Chondrocyte (in vitro differentiated cells): ENCODE measurements around the gene TMEM120A. TPM values are rescaled to one million over a fixed set of nuclear protein-coding genes. Genes with fewer than 3 reads are reported as not detected.
"Not testable (repeated sequence)": the region's sequence is repeated elsewhere in the genome, so short reads cannot be mapped to it uniquely, and the experiment has no call there.

Source experiments
- DNase-seq: peaks from one replicate; pipeline ENCODE4 v3.0.0; 2021; ENCODE audit warnings: mixed read lengths, low spot score
- H3K27ac Mint-ChIP-seq: one replicate; pipeline ENCODE4 v1.8.0; 2021; ENCODE audit warnings: mild to moderate bottlenecking, moderate library complexity, mixed read lengths; ENCODE audit not compliant: unreplicated experiment
- H3K27me3 Mint-ChIP-seq: 2 replicates; pipeline ENCODE4 v1.8.0; 2021; ENCODE audit warnings: low read depth, mixed read lengths
- H3K36me3 Mint-ChIP-seq: 2 replicates; pipeline ENCODE4 v1.8.0; 2021; ENCODE audit warnings: low read depth, mixed read lengths
- H3K4me1 Mint-ChIP-seq: 2 replicates; pipeline ENCODE4 v1.8.0; 2021; ENCODE audit warnings: low read depth, mild to moderate bottlenecking, mixed read lengths
- H3K4me3 Mint-ChIP-seq: one replicate; pipeline ENCODE4 v1.8.0; 2021; ENCODE audit warnings: mild to moderate bottlenecking, moderate library complexity, mixed read lengths; ENCODE audit not compliant: unreplicated experiment
- H3K9me3 Mint-ChIP-seq: 2 replicates; pipeline ENCODE4 v1.8.0; 2021; ENCODE audit warnings: low read depth, mixed read lengths
- total RNA-seq: library from RNA; stranded (reverse); gene quantifications from 3 replicates; pipeline ENCODE4 v1.2.1, GENCODE V29; 2021
- TF ChIP-seq, protein P1 (sequence below): fragments of 200-600 bp; sonication (generic); IDR thresholded peaks from 2 replicates; pipeline ENCODE4 v1.5.0; 2021; ENCODE audit warnings: antibody characterized with exemption, mild to moderate bottlenecking, moderate library complexity

TMEM120A gene
- total RNA-seq, 1 donor from 2014 or later = 30.6 TPM

DNA sequence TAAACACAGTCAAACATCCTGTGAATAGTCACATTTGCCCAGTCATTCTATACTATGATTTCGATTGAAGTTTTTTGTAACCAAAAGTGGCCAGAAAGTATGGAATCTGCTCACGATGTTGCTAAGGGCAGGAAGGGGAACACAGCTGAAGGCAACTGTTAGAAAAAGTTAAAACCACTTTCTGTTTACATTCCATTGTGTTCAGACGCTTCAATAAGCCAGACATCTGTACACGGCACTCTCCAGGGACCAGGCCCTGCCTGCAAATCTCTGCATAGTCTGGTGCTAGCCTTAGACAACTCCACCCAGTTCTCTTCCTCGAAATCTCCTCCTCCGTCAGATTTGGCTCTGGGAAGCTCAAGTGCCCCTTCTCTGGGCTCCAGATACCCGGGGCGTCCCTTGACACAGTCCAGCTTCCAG is 17.1 kb upstream of the TMEM120A start:
- DNase-seq = no peak
- Mint-ChIP-seq H3K4me1 (peaks cover 27% of the 10 kb centered on the region), H3K27ac (peak overlapping the region; percentile 97), H3K27me3 (no peaks in the 10 kb centered on the region), H3K36me3 (peaks cover 7% of the 10 kb centered on the region), H3K9me3 (no peaks in the 10 kb centered on the region), H3K4me3 (peak overlapping the region; percentile 29)
- TF ChIP-seq, protein P1, sequence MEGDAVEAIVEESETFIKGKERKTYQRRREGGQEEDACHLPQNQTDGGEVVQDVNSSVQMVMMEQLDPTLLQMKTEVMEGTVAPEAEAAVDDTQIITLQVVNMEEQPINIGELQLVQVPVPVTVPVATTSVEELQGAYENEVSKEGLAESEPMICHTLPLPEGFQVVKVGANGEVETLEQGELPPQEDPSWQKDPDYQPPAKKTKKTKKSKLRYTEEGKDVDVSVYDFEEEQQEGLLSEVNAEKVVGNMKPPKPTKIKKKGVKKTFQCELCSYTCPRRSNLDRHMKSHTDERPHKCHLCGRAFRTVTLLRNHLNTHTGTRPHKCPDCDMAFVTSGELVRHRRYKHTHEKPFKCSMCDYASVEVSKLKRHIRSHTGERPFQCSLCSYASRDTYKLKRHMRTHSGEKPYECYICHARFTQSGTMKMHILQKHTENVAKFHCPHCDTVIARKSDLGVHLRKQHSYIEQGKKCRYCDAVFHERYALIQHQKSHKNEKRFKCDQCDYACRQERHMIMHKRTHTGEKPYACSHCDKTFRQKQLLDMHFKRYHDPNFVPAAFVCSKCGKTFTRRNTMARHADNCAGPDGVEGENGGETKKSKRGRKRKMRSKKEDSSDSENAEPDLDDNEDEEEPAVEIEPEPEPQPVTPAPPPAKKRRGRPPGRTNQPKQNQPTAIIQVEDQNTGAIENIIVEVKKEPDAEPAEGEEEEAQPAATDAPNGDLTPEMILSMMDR = peak; percentile 34

DNA sequence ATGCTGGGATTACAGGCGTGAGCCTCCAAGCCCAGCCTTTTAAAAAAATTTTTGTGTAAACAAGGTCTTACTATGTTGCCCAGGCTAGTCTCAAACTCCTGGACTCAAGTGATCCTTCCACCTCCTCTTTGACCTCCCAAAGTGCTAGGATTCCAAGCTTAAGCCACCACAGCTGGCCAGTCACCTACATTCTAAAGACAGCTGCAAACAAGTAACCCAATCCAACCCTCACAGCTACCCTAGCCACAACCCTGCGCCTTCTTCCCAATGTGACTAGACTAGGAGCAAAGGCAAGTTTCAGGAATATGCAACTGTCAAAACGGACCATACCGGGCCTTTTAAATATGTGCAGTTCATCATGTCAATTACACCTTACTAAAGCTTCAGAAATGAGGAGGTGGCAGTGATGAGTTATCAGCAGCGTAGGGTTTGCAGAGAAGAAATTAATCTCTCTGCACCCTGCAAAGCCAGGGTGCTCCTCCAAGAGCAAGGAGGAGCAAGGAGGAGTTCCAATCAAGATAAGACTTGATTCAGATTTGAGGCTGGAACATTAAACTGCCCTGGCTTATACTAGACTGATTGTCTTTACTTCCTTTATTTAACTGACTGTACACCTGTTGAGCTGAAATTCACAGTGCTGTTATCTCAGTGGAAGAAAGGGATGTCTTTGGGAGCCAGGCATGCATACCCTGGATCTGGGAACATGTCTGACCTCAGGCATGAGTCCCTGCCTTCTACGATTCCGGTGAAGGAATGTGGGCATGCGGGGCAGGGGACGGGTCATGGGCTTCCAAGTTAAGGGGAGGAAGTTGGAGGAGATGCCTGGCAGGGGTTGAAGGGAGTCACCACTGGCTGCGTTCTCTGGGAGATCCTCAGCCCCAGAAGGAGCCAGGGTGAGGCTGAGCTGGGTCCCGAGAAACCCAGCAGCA is 15.5 kb upstream of the TMEM120A start:
- no peak overlapping the region for H3K4me3 Mint-ChIP-seq
- H3K27me3 Mint-ChIP-seq = no peaks in the 10 kb centered on the region
- no peaks in the 10 kb centered on the region for H3K9me3 Mint-ChIP-seq
- DNase-seq = no peak
- H3K36me3 Mint-ChIP-seq = peaks cover 10% of the 10 kb centered on the region
- peaks cover 25% of the 10 kb centered on the region for H3K4me1 Mint-ChIP-seq
- TF ChIP-seq, protein P1 = no peak
- H3K27ac Mint-ChIP-seq = peak overlapping the region; percentile 57

DNA sequence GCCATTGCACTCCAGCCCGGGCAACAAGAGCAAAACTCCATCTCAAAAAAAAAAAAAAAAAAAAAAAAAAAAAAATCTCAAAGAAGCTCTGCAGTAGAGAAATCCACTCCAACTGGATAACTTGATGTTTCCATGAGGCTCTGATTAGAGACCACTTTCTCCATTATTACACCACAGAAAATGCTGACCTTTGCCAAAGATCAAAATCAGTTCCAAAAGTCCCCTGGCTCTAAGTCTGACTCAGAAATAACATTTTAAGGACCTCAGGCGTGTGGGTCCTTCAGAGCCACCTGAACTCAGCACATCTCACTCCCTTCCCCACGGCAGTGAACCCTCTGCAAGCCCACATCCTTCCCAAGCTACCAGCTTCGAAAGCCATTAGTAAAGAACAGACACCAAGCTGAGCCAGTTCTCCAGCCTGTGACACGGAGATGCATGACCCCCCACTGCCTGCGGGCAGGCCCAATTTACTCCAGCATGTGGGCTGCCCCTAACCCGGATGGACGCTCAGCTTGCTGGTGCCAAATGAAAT is 13.8 kb upstream of the TMEM120A start:
- Mint-ChIP-seq H3K36me3 (peaks cover 9% of the 10 kb centered on the region), H3K4me1 (peaks cover 25% of the 10 kb centered on the region), H3K4me3 (no peak overlapping the region), H3K27me3 (no peaks in the 10 kb centered on the region), H3K27ac (peak overlapping the region; percentile 22), H3K9me3 (no peaks in the 10 kb centered on the region)
- no peak for DNase-seq
- TF ChIP-seq, protein P1 = no peak

DNA sequence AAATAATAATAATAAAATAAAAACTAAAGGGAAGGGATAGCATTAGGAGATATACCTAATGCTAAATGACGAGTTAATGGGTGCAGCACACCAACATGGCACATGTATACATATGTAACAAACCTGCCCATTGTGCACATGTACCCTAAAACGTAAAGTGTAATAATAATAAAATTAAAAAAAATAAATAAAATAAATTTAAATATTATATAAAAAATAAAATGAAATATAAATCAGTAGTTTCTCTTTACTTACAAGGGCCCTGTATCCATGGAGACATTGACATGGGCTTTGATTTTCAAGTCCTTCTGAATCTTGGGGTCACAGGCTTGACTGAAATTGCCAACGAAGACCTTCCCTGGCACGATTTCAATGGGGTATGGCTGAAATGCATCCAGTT is 10.6 kb upstream of the TMEM120A start:
- H3K4me1 Mint-ChIP-seq, H3K27ac Mint-ChIP-seq, H3K27me3 Mint-ChIP-seq, DNase-seq, H3K36me3 Mint-ChIP-seq, H3K4me3 Mint-ChIP-seq, H3K9me3 Mint-ChIP-seq: not testable (repeated sequence)

DNA sequence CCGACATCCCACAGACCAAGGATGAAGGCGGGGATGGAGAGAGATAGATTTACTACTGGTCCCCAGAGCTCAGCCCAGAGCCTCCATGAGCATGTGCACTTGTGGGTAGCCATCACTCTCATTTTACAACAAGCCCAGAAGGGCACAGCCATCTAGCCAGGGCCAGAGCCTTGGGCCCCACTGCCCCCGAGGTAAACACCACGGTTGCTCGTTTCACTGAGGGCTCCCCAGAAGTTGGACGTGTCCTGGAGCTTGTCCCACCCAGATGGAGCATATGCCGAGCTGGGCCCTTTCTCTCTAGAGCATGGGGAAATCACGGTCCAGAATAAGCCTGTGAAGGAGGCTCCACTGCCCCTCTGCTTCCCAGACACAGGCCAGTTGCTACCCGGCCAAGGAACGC is 9.0 kb upstream of the TMEM120A start:
- TF ChIP-seq, protein P1 = no peak
- H3K9me3 Mint-ChIP-seq = no peaks in the 10 kb centered on the region

More for the DNA sequence above, 9.0 kb upstream of the TMEM120A start:
- no peaks in the 10 kb centered on the region for H3K4me1 Mint-ChIP-seq
- H3K27me3 Mint-ChIP-seq = no peaks in the 10 kb centered on the region
- H3K36me3 Mint-ChIP-seq = peaks cover 9% of the 10 kb centered on the region
- H3K4me3 Mint-ChIP-seq = no peak overlapping the region
- peak; percentile 21 for DNase-seq
- H3K27ac Mint-ChIP-seq = no peak overlapping the region
